Mesenchymal stem cell (in vitro differentiated cells and primary cell): ENCODE results near the gene TIMP1.

ENCODE experiments used
- DNase-seq: peaks from one replicate; pipeline ENCODE4 v3.0.0-alpha.2; 2013
- H2AFZ ChIP-seq: one replicate; pipeline ENCODE4 v1.6.1; 2013; ENCODE audit warnings: low read depth, mild to moderate bottlenecking, control low read depth, inconsistent platforms, low read length, moderate library complexity
- H2AK5ac ChIP-seq: 2 replicates; pipeline ENCODE4 v1.6.1; 2013; ENCODE audit warnings: low read length, moderate library complexity, mild to moderate bottlenecking, inconsistent platforms; ENCODE audit not compliant: severe bottlenecking
- H2BK120ac ChIP-seq: one replicate; pipeline ENCODE4 v1.6.1; 2013; ENCODE audit warnings: low read depth, mild to moderate bottlenecking, inconsistent platforms, low read length, moderate library complexity
- H2BK12ac ChIP-seq, 2 experiments: one replicate each; pipeline ENCODE4 v1.6.1; 2013; ENCODE audit warnings: inconsistent platforms in 2 of 2, low read length in 2 of 2, mild to moderate bottlenecking in 2 of 2, moderate library complexity in 2 of 2, control low read depth in 1 of 2
- H2BK15ac ChIP-seq: one replicate; pipeline ENCODE4 v1.6.1; 2013; ENCODE audit warnings: mild to moderate bottlenecking, low read depth, inconsistent platforms; ENCODE audit not compliant: poor library complexity, severe bottlenecking
- H2BK5ac ChIP-seq: 2 replicates; pipeline ENCODE4 v1.6.1; 2013; ENCODE audit warnings: low read depth, mild to moderate bottlenecking, low read length, control low read depth, inconsistent platforms; ENCODE audit not compliant: poor library complexity, severe bottlenecking
- H3K14ac ChIP-seq, 2 experiments: one replicate each; pipeline ENCODE4 v1.6.1; 2013; ENCODE audit warnings: inconsistent platforms in 2 of 2, low read length in 2 of 2, control low read depth in 1 of 2, mild to moderate bottlenecking in 1 of 2, moderate library complexity in 1 of 2
- H3K18ac ChIP-seq, 2 experiments: one replicate each; pipeline ENCODE4 v1.6.1; 2013; ENCODE audit warnings: inconsistent platforms in 2 of 2, low read length in 2 of 2, control low read depth in 1 of 2, low read depth in 1 of 2, mild to moderate bottlenecking in 1 of 2
- H3K23ac ChIP-seq, 2 experiments: one replicate each; pipeline ENCODE4 v1.6.1; 2013; ENCODE audit warnings: inconsistent platforms in 2 of 2, low read length in 2 of 2, mild to moderate bottlenecking in 2 of 2, moderate library complexity in 2 of 2, control low read depth in 1 of 2
- H3K27ac ChIP-seq: 2 replicates; pipeline ENCODE4 v1.5.1; 2013; ENCODE audit warnings: mild to moderate bottlenecking, moderate library complexity, low read length, control low read depth, inconsistent platforms; ENCODE audit not compliant: poor library complexity, severe bottlenecking
- H3K27me3 ChIP-seq, 2 experiments: 2 replicates each; pipeline versions ENCODE4 v1.6.1 to v1.7.0; 2013; ENCODE audit warnings: low read length in 2 of 2, mild to moderate bottlenecking in 2 of 2, moderate library complexity in 2 of 2, control low read depth in 1 of 2, inconsistent platforms in 1 of 2; ENCODE audit not compliant: control insufficient read depth in 1 of 2, insufficient read depth in 1 of 2
- H3K36me3 ChIP-seq, 2 experiments: 2 replicates each; pipeline versions ENCODE4 v1.6.1 to v1.7.0; 2013; ENCODE audit warnings: low read length in 2 of 2, control low read depth in 1 of 2, inconsistent platforms in 1 of 2, low read depth in 1 of 2, mild to moderate bottlenecking in 1 of 2; ENCODE audit not compliant: insufficient read depth in 2 of 2, control insufficient read depth in 1 of 2
- H3K4ac ChIP-seq, 2 experiments: one replicate each; pipeline ENCODE4 v1.6.1; 2013; ENCODE audit warnings: inconsistent platforms in 2 of 2, low read length in 2 of 2, mild to moderate bottlenecking in 2 of 2, moderate library complexity in 2 of 2, control low read depth in 1 of 2, low read depth in 1 of 2
- H3K4me1 ChIP-seq: 2 replicates; pipeline ENCODE4 v1.6.1; 2013; ENCODE audit warnings: low read depth, low read length, control low read depth; ENCODE audit not compliant: control insufficient read depth, insufficient read depth
- H3K4me2 ChIP-seq: 2 replicates; pipeline ENCODE4 v1.6.1; 2013; ENCODE audit warnings: low read length, mild to moderate bottlenecking, inconsistent platforms; ENCODE audit not compliant: poor library complexity, severe bottlenecking
- H3K4me3 ChIP-seq, 2 experiments: 2 replicates each; pipeline versions ENCODE4 v1.5.1 to v1.7.0; 2013; ENCODE audit warnings: low read length in 2 of 2, mild to moderate bottlenecking in 2 of 2, control low read depth in 1 of 2, low read depth in 1 of 2; ENCODE audit not compliant: insufficient read depth in 1 of 2
- H3K79me1 ChIP-seq: replicated peaks from 2 replicates; pipeline ENCODE4 v1.6.1; 2013; ENCODE audit warnings: mild to moderate bottlenecking, control low read depth, low read length, inconsistent platforms; ENCODE audit not compliant: poor library complexity, severe bottlenecking
- H3K9ac ChIP-seq: 2 replicates; pipeline ENCODE4 v1.7.0; 2013; ENCODE audit warnings: mild to moderate bottlenecking, low read length, moderate library complexity
- H3K9me3 ChIP-seq: 2 replicates; pipeline ENCODE4 v1.7.0; 2013; ENCODE audit warnings: mild to moderate bottlenecking, low read length; ENCODE audit not compliant: control insufficient read depth
- H4K8ac ChIP-seq: one replicate; pipeline ENCODE4 v1.6.1; 2013; ENCODE audit warnings: inconsistent platforms, mild to moderate bottlenecking, low read length, moderate library complexity
- H4K91ac ChIP-seq: one replicate; pipeline ENCODE4 v1.6.1; 2013; ENCODE audit warnings: mild to moderate bottlenecking, low read length, inconsistent platforms
- WGBS: methylation state at CpG from one replicate; pipeline ENCODE4 v1.1.7; 2013; ENCODE audit warnings: mixed read lengths; 5-methylcytosine and 5-hydroxymethylcytosine counted together

TIMP1 gene

GRCh38 chrX:47578692-47579091 is 3.5 kb upstream of the TIMP1 start:
- Histone ChIP-seq H2AFZ (no peak overlapping the region), H3K79me1 (peaks cover 1% of the 10 kb centered on the region), H3K4me1 (peaks cover 19% of the 10 kb centered on the region), H3K27me3 (no peaks in the 10 kb centered on the region), H3K4me3 (no peak overlapping the region), H3K18ac (peak overlapping the region in 1 of 2 experiments; percentile 48), H3K9me3 (peaks cover 2% of the 10 kb centered on the region), H4K91ac (peak overlapping the region; percentile 66), H3K4me2 (no peak overlapping the region), H3K14ac (peak overlapping the region in 1 of 2 experiments; percentile 41), H3K27ac (no peak overlapping the region), H2AK5ac (no peak overlapping the region), H2BK120ac (no peak overlapping the region), H2BK15ac (no peak overlapping the region), H3K36me3 (no peaks in the 10 kb centered on the region), H3K23ac (no peak overlapping the region), H4K8ac (no peak overlapping the region), H3K4ac (peak overlapping the region in 1 of 2 experiments; percentile 15), H2BK5ac (no peak overlapping the region), H3K9ac (no peak overlapping the region), H2BK12ac (peak overlapping the region in 1 of 2 experiments; percentile 72)
- no peak for DNase-seq
- WGBS: 83% methylated on average over 11 of the region's 16 CpGs

- H2BK120ac ChIP-seq: peak overlapping the region; percentile 49
- peak overlapping the region; percentile 37 to 81 for H3K4ac ChIP-seq
- H4K8ac ChIP-seq: no peak overlapping the region
- H3K27me3 ChIP-seq: no peaks in the 10 kb centered on the region
- DNase-seq: peak; percentile 91
- no peak overlapping the region for H2AFZ ChIP-seq
- no peak overlapping the region for H3K27ac ChIP-seq
- peaks cover 0 to 3% of the 10 kb centered on the region in 2 experiments for H3K36me3 ChIP-seq
- H2BK5ac ChIP-seq: no peak overlapping the region
- H3K4me1 ChIP-seq: peaks cover 19% of the 10 kb centered on the region
- no peak overlapping the region for H3K23ac ChIP-seq
- 9% methylated on average over 8 of the region's 9 CpGs for WGBS
- H3K18ac ChIP-seq: peak overlapping the region in 1 of 2 experiments; percentile 48
- H3K79me1 ChIP-seq: peaks cover under 1% of the 10 kb centered on the region
- no peak overlapping the region for H4K91ac ChIP-seq
- H3K4me2 ChIP-seq: no peak overlapping the region
- H2BK15ac ChIP-seq: no peak overlapping the region
- no peak overlapping the region for H2AK5ac ChIP-seq
- H2BK12ac ChIP-seq: no peak overlapping the region
- no peak overlapping the region for H3K4me3 ChIP-seq
- peak overlapping the region; percentile 45 for H3K9ac ChIP-seq
- H3K9me3 ChIP-seq: peaks cover 2% of the 10 kb centered on the region
- no peak overlapping the region for H3K14ac ChIP-seq
These were observed 2.7 kb upstream of the TIMP1 start for GRCh38 chrX:47579537-47579936.

DNA sequence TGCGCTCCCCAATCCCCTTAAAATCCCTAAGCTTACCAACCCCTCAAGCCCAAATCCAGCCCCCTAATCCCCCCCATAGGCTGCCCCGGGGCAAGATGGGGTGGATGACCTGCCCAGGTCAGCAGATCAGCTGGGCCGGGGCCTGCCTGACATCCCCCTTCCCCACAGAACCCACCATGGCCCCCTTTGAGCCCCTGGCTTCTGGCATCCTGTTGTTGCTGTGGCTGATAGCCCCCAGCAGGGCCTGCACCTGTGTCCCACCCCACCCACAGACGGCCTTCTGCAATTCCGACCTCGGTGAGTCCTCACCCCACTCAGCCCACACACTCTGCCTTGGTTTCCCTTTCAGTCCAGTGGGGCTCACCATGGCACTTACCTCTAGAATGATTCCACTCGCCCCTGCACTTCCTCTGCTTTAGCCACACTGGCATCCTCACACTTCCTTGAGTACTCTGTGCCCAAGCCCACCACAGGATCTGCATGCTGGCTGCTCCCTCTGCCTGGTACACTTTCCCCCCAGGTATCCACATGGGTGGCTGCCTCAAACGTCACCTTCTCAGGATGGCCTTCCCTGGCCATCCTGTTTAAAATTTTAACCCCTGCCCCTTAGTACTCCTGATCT is 1.1 kb downstream of the TIMP1 start:
- Histone ChIP-seq H3K27ac (no peak overlapping the region), H4K8ac (no peak overlapping the region), H2AK5ac (no peak overlapping the region), H3K4me3 (peak overlapping the region in 1 of 2 experiments; percentile 80), H3K27me3 (peaks cover 0 to 7% of the 10 kb centered on the region in 2 experiments), H3K14ac (peak overlapping the region in 1 of 2 experiments; percentile 95), H2AFZ (no peak overlapping the region), H2BK15ac (no peak overlapping the region), H3K9me3 (no peaks in the 10 kb centered on the region), H2BK120ac (no peak overlapping the region), H3K4me1 (peaks cover 13% of the 10 kb centered on the region), H3K18ac (peak overlapping the region in 1 of 2 experiments; percentile 28), H3K9ac (peak overlapping the region; percentile 91), H2BK5ac (no peak overlapping the region), H4K91ac (no peak overlapping the region), H3K23ac (no peak overlapping the region), H3K79me1 (peaks cover 3% of the 10 kb centered on the region), H3K36me3 (peaks cover 19 to 24% of the 10 kb centered on the region in 2 experiments), H2BK12ac (no peak overlapping the region), H3K4me2 (peak overlapping the region; percentile 61), H3K4ac (no peak overlapping the region)
- no peak for DNase-seq
- WGBS: 79% methylated on average over 7 of the region's 8 CpGs

GRCh38 chrX:47584714-47585113 is 2.5 kb downstream of the TIMP1 start:
- DNase-seq: no peak
- no peak overlapping the region for H3K4me2 ChIP-seq
- H2AFZ ChIP-seq: no peak overlapping the region
- H3K4me1 ChIP-seq: peaks cover 12% of the 10 kb centered on the region
- H2BK120ac ChIP-seq: no peak overlapping the region
- peak overlapping the region in 1 of 2 experiments; percentile 80 for H3K4me3 ChIP-seq
- no peak overlapping the region for H3K27ac ChIP-seq
- H3K9me3 ChIP-seq: no peaks in the 10 kb centered on the region
- H2AK5ac ChIP-seq: no peak overlapping the region
- no peak overlapping the region for H4K91ac ChIP-seq
- no peak overlapping the region for H4K8ac ChIP-seq
- H3K14ac ChIP-seq: no peak overlapping the region
- no peak overlapping the region for H3K4ac ChIP-seq
- H3K9ac ChIP-seq: peak overlapping the region; percentile 91
- H3K79me1 ChIP-seq: peaks cover 3% of the 10 kb centered on the region
- peaks cover 19 to 24% of the 10 kb centered on the region in 2 experiments for H3K36me3 ChIP-seq
- H2BK5ac ChIP-seq: no peak overlapping the region
- 92% methylated on average over 2 of the region's 6 CpGs for WGBS
- no peak overlapping the region for H2BK12ac ChIP-seq
- H3K18ac ChIP-seq: no peak overlapping the region
- H2BK15ac ChIP-seq: no peak overlapping the region
- H3K23ac ChIP-seq: no peak overlapping the region
- H3K27me3 ChIP-seq: peaks cover 0 to 7% of the 10 kb centered on the region in 2 experiments
